Prostate gland (tissue), 2 donors: ENCODE data around the gene VSTM2B. TPM values are rescaled to one million over a fixed set of nuclear protein-coding genes. Genes with fewer than 3 reads are reported as not detected.

Experiments used
- DNase-seq: peaks from one replicate; pipeline ENCODE4 v3.0.0-alpha.2; 2019; ENCODE audit warnings: low spot score
- H3K27ac ChIP-seq, 2 donors: fragments of 200-600 bp; sonication (generic); 2 replicates each; pipeline ENCODE4 v1.5.1; 2017 to 2019
- H3K27me3 ChIP-seq: fragments of 200-600 bp; sonication (generic); replicated peaks from 2 replicates; pipeline ENCODE4 v1.5.1; 2019; ENCODE audit not compliant: insufficient read depth
- H3K36me3 ChIP-seq, 2 donors: fragments of 200-600 bp; sonication (generic); 1 replicate in 1 of 2; 2 replicates in 1 of 2; pipeline versions ENCODE4 v1.5.1 to v1.8.1; 2017 to 2019
- H3K4me1 ChIP-seq: fragments of 200-600 bp; sonication (generic); replicated peaks from 2 replicates; pipeline ENCODE4 v1.5.1; 2019
- H3K4me3 ChIP-seq, 2 donors: fragments of 200-600 bp; sonication (generic); 2 replicates each; pipeline ENCODE4 v1.5.1; 2017 to 2019
- H3K9me3 ChIP-seq: fragments of 200-600 bp; sonication (generic); 2 replicates; pipeline ENCODE4 v1.5.1; 2017
- CTCF ChIP-seq, 4 experiments: fragments of 200-600 bp in 2 of 4; fragments of 450-650 bp in 2 of 4; sonication (generic) in 2 of 4; IDR thresholded peaks; 1 replicate in 3 of 4; 2 replicates in 1 of 4; pipeline ENCODE4 v1.5.1; 2016 to 2019; ENCODE audit warnings: antibody characterized with exemption in 4 of 4, mild to moderate bottlenecking in 2 of 4, moderate library complexity in 2 of 4
- POLR2A ChIP-seq: fragments of 450-650 bp; IDR thresholded peaks from one replicate; pipeline ENCODE4 v1.6.1; 2016; ENCODE audit warnings: antibody characterized with exemption, mild to moderate bottlenecking
- POLR2AphosphoS5 ChIP-seq: sonication (generic); formaldehyde crosslinking; IDR thresholded peaks from one replicate; pipeline ENCODE4 v1.6.1; 2017; ENCODE audit warnings: antibody characterized with exemption
- WGBS: methylation state at CpG from one replicate; pipeline ENCODE4 v1.1.5; 2018; 5-methylcytosine and 5-hydroxymethylcytosine counted together
- intact Hi-C: fragments of 100-400 bp; cut with DNase I; formaldehyde crosslinking; loops from one replicate; pipeline ENCODE4 v1.14.2; 2022
- total RNA-seq, 2 donors: library from RNA; depleted of rRNA; stranded (reverse); fragments of >200 nt; gene quantifications; one replicate each; pipeline ENCODE4 v1.1.0, GENCODE V29; 2016

VSTM2B gene
- total RNA-seq, 2 donors from 2014 or later = not detected

GRCh38 chr19:29545866-29546582, 20.2 kb downstream of the VSTM2B start:
- intact Hi-C loops = no loop called here
- TF ChIP-seq POLR2A (no peak), CTCF (IDR thresholded peaks at IDR 0.05) (no peak), POLR2AphosphoS5 (no peak)
- DNase-seq = no peak
- Histone ChIP-seq H3K27ac (no peak overlapping the region), H3K9me3 (no peaks in the 10 kb centered on the region), H3K4me1 (no peaks in the 10 kb centered on the region), H3K36me3 (no peaks in the 10 kb centered on the region), H3K27me3 (no peaks in the 10 kb centered on the region), H3K4me3 (no peak overlapping the region)
- 68% methylated on average over 8 of the region's 8 CpGs for WGBS

GRCh38 chr19:29546583-29547190, 20.9 kb downstream of the VSTM2B start:
- H3K4me1 ChIP-seq = no peaks in the 10 kb centered on the region
- H3K9me3 ChIP-seq = no peaks in the 10 kb centered on the region
- intact Hi-C loops = no loop called here
- TF ChIP-seq POLR2A (no peak), CTCF (IDR thresholded peaks at IDR 0.05) (no peak), POLR2AphosphoS5 (no peak)
- no peak overlapping the region for H3K27ac ChIP-seq
- 24% methylated on average over 10 of the region's 10 CpGs for WGBS
- no peaks in the 10 kb centered on the region for H3K27me3 ChIP-seq
- DNase-seq = no peak
- H3K4me3 ChIP-seq = no peak overlapping the region
- H3K36me3 ChIP-seq = no peaks in the 10 kb centered on the region

GRCh38 chr19:29547361-29547960, 21.7 kb downstream of the VSTM2B start:
- H3K27ac ChIP-seq = no peak overlapping the region
- no peak overlapping the region for H3K4me3 ChIP-seq
- no peaks in the 10 kb centered on the region for H3K36me3 ChIP-seq
- H3K27me3 ChIP-seq = no peaks in the 10 kb centered on the region
- 78% methylated on average over 7 of the region's 7 CpGs for WGBS
- H3K4me1 ChIP-seq = no peaks in the 10 kb centered on the region
- no peak for DNase-seq
- no peaks in the 10 kb centered on the region for H3K9me3 ChIP-seq
- intact Hi-C loops = no loop called here
- no peak for TF ChIP-seq POLR2AphosphoS5
- no peak for TF ChIP-seq CTCF (IDR thresholded peaks at IDR 0.05)
- no peak for TF ChIP-seq POLR2A

- Histone ChIP-seq H3K27ac (no peak overlapping the region), H3K4me3 (no peak overlapping the region), H3K9me3 (no peaks in the 10 kb centered on the region), H3K36me3 (no peaks in the 10 kb centered on the region), H3K27me3 (no peaks in the 10 kb centered on the region), H3K4me1 (no peaks in the 10 kb centered on the region)
- 55% methylated on average over 8 of the region's 8 CpGs for WGBS
- no peak for DNase-seq
- intact Hi-C loops = no loop called here
- TF ChIP-seq POLR2AphosphoS5 (no peak), CTCF (IDR thresholded peaks at IDR 0.05) (no peak), POLR2A (no peak)
These were observed 22.2 kb downstream of the VSTM2B start for GRCh38 chr19:29547981-29548380.
